ENCODE results near the gene GCLM.

GRCh38 chr1:93878501-93878888 is 30.7 kb downstream of the GCLM start:
- TF ChIP-seq, protein P1, sequence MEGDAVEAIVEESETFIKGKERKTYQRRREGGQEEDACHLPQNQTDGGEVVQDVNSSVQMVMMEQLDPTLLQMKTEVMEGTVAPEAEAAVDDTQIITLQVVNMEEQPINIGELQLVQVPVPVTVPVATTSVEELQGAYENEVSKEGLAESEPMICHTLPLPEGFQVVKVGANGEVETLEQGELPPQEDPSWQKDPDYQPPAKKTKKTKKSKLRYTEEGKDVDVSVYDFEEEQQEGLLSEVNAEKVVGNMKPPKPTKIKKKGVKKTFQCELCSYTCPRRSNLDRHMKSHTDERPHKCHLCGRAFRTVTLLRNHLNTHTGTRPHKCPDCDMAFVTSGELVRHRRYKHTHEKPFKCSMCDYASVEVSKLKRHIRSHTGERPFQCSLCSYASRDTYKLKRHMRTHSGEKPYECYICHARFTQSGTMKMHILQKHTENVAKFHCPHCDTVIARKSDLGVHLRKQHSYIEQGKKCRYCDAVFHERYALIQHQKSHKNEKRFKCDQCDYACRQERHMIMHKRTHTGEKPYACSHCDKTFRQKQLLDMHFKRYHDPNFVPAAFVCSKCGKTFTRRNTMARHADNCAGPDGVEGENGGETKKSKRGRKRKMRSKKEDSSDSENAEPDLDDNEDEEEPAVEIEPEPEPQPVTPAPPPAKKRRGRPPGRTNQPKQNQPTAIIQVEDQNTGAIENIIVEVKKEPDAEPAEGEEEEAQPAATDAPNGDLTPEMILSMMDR (IDR thresholded peaks at IDR 0.05): no peak
- TF ChIP-seq EZH2 (IDR thresholded peaks at IDR 0.05; ENCODE audit: borderline replicate concordance, insufficient read depth, low read depth, low read length, poor library complexity, severe bottlenecking): no peak
